Measurements from ENCODE around the gene DPP6.

Gene DPP6

GRCh38 chr7:154308928-154309327 is 256.7 kb downstream of the DPP6 start:
- DNase-seq (ENCODE audit: low read depth) = no peak
- H3K4me3 ChIP-seq (ENCODE audit: low read depth, low read length) = no peak overlapping the region
- TF ChIP-seq POLR2A (IDR thresholded peaks at IDR 0.05; ENCODE audit: extremely low read depth, insufficient read length) (no peak), MYC (IDR thresholded peaks at IDR 0.05; ENCODE audit: low read depth, low read length) (no peak), MAX (IDR thresholded peaks at IDR 0.05; ENCODE audit: low read depth, low read length) (no peak), CTCF (IDR thresholded peaks at IDR 0.05; ENCODE audit: low read depth, low read length) (no peak)

- no peak for DNase-seq (ENCODE audit: low read depth)
- TF ChIP-seq MYC (IDR thresholded peaks at IDR 0.05; ENCODE audit: low read depth, low read length) (no peak), MAX (IDR thresholded peaks at IDR 0.05; ENCODE audit: low read depth, low read length) (no peak), CTCF (IDR thresholded peaks at IDR 0.05; ENCODE audit: low read depth, low read length) (no peak), POLR2A (IDR thresholded peaks at IDR 0.05; ENCODE audit: extremely low read depth, insufficient read length) (no peak)
- H3K4me3 ChIP-seq (ENCODE audit: low read depth, low read length) = no peak overlapping the region
Measured at GRCh38 chr7:154310114-154310513, 257.9 kb downstream of the DPP6 start.

GRCh38 chr7:154324196-154324595 is 272.0 kb downstream of the DPP6 start:
- TF ChIP-seq POLR2A (IDR thresholded peaks at IDR 0.05; ENCODE audit: extremely low read depth, insufficient read length) = no peak
- no peak for TF ChIP-seq CTCF (IDR thresholded peaks at IDR 0.05; ENCODE audit: low read depth, low read length)
- no peak for TF ChIP-seq MYC (IDR thresholded peaks at IDR 0.05; ENCODE audit: low read depth, low read length)
- no peak for TF ChIP-seq MAX (IDR thresholded peaks at IDR 0.05; ENCODE audit: low read depth, low read length)
- no peak for DNase-seq (ENCODE audit: low read depth)
- H3K4me3 ChIP-seq (ENCODE audit: low read depth, low read length) = no peak overlapping the region

GRCh38 chr7:154326421-154326820 is 274.2 kb downstream of the DPP6 start:
- TF ChIP-seq POLR2A (IDR thresholded peaks at IDR 0.05; ENCODE audit: extremely low read depth, insufficient read length) = no peak
- no peak for TF ChIP-seq MAX (IDR thresholded peaks at IDR 0.05; ENCODE audit: low read depth, low read length)
- TF ChIP-seq MYC (IDR thresholded peaks at IDR 0.05; ENCODE audit: low read depth, low read length) = no peak
- no peak for TF ChIP-seq CTCF (IDR thresholded peaks at IDR 0.05; ENCODE audit: low read depth, low read length)
- DNase-seq (ENCODE audit: low read depth) = no peak
- no peak overlapping the region for H3K4me3 ChIP-seq (ENCODE audit: low read depth, low read length)

GRCh38 chr7:154330318-154330717 is 278.1 kb downstream of the DPP6 start:
- no peak overlapping the region for H3K4me3 ChIP-seq (ENCODE audit: low read depth, low read length)
- TF ChIP-seq CTCF (IDR thresholded peaks at IDR 0.05; ENCODE audit: low read depth, low read length) (no peak), MAX (IDR thresholded peaks at IDR 0.05; ENCODE audit: low read depth, low read length) (no peak), MYC (IDR thresholded peaks at IDR 0.05; ENCODE audit: low read depth, low read length) (no peak), POLR2A (IDR thresholded peaks at IDR 0.05; ENCODE audit: extremely low read depth, insufficient read length) (no peak)
- DNase-seq (ENCODE audit: low read depth) = no peak
